ENCODE data around the gene WWP2. TPM values are rescaled to one million over a fixed set of nuclear protein-coding genes. Genes with fewer than 3 reads are reported as not detected.

Gene WWP2
- total RNA-seq, 1 experiment from 2014 or later: 38.8 TPM

DNA sequence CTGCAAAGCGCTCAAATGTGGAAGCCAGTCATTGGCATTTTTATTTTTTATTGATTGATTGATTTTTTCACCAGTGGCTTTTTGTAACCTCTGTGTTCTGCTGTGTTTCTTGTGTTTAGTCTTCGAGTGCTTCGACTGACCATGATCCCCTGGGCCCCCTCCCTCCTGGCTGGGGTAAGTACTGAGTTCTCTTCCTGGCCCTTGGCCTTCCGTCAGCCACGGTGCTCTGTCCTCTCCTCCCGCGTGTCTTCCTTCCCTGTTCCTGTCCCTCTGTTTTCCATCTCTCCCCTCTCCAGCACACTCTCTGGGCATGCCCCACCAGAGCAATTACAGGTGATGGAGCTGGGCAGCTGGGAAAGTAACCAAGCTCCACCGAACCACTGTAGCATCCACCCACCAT, 163.2 kb downstream of the WWP2 start:
- Histone ChIP-seq H3K4me1 (replicated peaks; ENCODE audit: insufficient read depth) (no peaks in the 10 kb centered on the region), H3K9me3 (ENCODE audit: insufficient read depth, low read depth) (no peaks in the 10 kb centered on the region), H3K4me2 (no peak overlapping the region), H3K4me3 (no peak overlapping the region), H2AFZ (no peak overlapping the region), H4K20me1 (ENCODE audit: insufficient read depth) (no peaks in the 10 kb centered on the region), H3K9me2 (ENCODE audit: insufficient read depth) (no peaks in the 10 kb centered on the region), H3F3A (ENCODE audit: insufficient read depth, low read depth) (no peaks in the 10 kb centered on the region), H3K36me3 (ENCODE audit: low read depth) (no peaks in the 10 kb centered on the region), H3K79me2 (ENCODE audit: low read depth) (no peaks in the 10 kb centered on the region), H3K27ac (no peak overlapping the region), H3K27me3 (ENCODE audit: insufficient read depth, low read depth) (no peaks in the 10 kb centered on the region)
- no TSS peak for BruUV-seq (replicated peaks)
- DNase-seq: no peak
- POLR2A ChIA-PET (ENCODE audit: unreplicated experiment): no interaction called here
- TF ChIP-seq, protein P1, sequence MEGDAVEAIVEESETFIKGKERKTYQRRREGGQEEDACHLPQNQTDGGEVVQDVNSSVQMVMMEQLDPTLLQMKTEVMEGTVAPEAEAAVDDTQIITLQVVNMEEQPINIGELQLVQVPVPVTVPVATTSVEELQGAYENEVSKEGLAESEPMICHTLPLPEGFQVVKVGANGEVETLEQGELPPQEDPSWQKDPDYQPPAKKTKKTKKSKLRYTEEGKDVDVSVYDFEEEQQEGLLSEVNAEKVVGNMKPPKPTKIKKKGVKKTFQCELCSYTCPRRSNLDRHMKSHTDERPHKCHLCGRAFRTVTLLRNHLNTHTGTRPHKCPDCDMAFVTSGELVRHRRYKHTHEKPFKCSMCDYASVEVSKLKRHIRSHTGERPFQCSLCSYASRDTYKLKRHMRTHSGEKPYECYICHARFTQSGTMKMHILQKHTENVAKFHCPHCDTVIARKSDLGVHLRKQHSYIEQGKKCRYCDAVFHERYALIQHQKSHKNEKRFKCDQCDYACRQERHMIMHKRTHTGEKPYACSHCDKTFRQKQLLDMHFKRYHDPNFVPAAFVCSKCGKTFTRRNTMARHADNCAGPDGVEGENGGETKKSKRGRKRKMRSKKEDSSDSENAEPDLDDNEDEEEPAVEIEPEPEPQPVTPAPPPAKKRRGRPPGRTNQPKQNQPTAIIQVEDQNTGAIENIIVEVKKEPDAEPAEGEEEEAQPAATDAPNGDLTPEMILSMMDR (conservative IDR thresholded peaks at IDR 0.05): no peak
- TF ChIP-seq EZH2 (IDR thresholded peaks at IDR 0.05; ENCODE audit: low read depth): no peak
- CTCF ChIA-PET: no interaction called here
- intact Hi-C loops (cut with micrococcal nuclease; ENCODE audit: unreplicated experiment): no loop called here

DNA sequence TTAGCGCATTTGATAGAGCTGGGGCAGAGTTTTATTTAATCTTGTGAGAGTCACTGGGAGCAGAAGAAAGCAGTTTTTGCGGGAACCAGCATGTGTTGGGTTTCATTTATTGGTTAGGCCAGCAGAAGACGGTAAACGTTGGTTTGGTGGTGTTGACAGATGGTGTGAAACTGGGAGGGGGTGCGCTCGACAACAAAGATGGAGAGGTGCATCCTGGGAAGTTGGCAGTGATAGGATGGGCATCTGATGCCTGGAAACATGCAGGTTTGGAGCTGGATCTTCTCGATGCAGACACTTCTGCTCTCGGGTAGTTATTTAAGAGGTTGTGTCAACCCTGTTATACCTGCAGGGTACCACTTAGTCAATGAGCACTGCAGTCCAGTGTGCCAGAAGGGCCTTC, 164.1 kb downstream of the WWP2 start:
- BruUV-seq (replicated peaks): no TSS peak
- no peaks in the 10 kb centered on the region for H3K79me2 ChIP-seq (ENCODE audit: low read depth)
- H3K36me3 ChIP-seq (ENCODE audit: low read depth): no peaks in the 10 kb centered on the region
- no peaks in the 10 kb centered on the region for H3K27me3 ChIP-seq (ENCODE audit: insufficient read depth, low read depth)
- H3K4me1 ChIP-seq (replicated peaks; ENCODE audit: insufficient read depth): no peaks in the 10 kb centered on the region
- no peaks in the 10 kb centered on the region for H3K9me3 ChIP-seq (ENCODE audit: insufficient read depth, low read depth)
- no peaks in the 10 kb centered on the region for H4K20me1 ChIP-seq (ENCODE audit: insufficient read depth)
- H2AFZ ChIP-seq: no peak overlapping the region
- no peaks in the 10 kb centered on the region for H3K9me2 ChIP-seq (ENCODE audit: insufficient read depth)
- DNase-seq: no peak
- H3K4me3 ChIP-seq: no peak overlapping the region
- no peak overlapping the region for H3K27ac ChIP-seq
- intact Hi-C loops (cut with micrococcal nuclease; ENCODE audit: unreplicated experiment): no loop called here
- CTCF ChIA-PET: no interaction called here
- TF ChIP-seq EZH2 (IDR thresholded peaks at IDR 0.05; ENCODE audit: low read depth): no peak
- TF ChIP-seq, protein P1 (conservative IDR thresholded peaks at IDR 0.05): no peak
- no peak overlapping the region for H3K4me2 ChIP-seq
- POLR2A ChIA-PET (ENCODE audit: unreplicated experiment): interaction anchor here (0.6 kb wide), 1 partner anchor 8 kb away, joined by 3 read pairs; no protein-coding TSS in a partner anchor
- H3F3A ChIP-seq (ENCODE audit: insufficient read depth, low read depth): no peaks in the 10 kb centered on the region

DNA sequence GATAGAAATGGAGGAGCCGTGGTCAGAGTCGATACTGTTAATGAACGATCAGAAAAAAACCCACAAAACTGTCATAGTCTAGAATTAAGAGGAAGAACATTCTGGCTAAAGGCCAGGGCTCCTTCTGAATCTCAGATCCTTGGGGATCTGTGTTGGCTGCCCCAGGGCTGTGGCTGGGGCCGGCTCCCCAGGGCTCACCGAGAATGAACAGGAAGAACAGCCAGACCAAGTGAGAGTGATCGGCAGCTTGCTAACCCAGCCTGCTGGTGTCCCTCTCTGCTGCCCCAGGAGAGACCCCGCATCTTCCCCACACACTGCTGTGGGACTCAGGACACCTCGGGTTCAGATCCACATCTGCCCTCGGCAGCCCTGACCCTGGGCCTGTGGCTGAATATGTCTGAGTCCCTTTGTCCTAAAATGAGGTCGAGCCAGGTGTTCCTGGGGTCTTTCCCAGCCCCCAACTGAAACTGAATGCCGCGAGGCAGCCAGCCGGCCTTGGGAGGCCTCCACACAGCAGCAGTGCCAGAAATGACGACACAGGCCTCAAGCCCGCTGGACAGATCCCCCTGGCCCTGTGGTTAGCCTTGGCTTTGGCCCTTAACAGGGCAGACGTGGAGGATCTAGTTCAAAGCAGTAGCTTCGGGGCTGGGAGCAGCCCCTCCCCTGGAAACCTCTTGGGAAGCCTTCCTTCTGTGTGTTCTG, 165.1 kb downstream of the WWP2 start:
- Histone ChIP-seq H3K27ac (no peak overlapping the region), H3F3A (ENCODE audit: insufficient read depth, low read depth) (no peaks in the 10 kb centered on the region), H3K9me2 (ENCODE audit: insufficient read depth) (no peaks in the 10 kb centered on the region), H3K9me3 (ENCODE audit: insufficient read depth, low read depth) (no peaks in the 10 kb centered on the region), H3K4me2 (no peak overlapping the region), H3K4me3 (no peak overlapping the region), H3K36me3 (ENCODE audit: low read depth) (no peaks in the 10 kb centered on the region), H3K4me1 (replicated peaks; ENCODE audit: insufficient read depth) (no peaks in the 10 kb centered on the region), H2AFZ (no peak overlapping the region), H4K20me1 (ENCODE audit: insufficient read depth) (no peaks in the 10 kb centered on the region), H3K79me2 (ENCODE audit: low read depth) (no peaks in the 10 kb centered on the region), H3K27me3 (ENCODE audit: insufficient read depth, low read depth) (no peaks in the 10 kb centered on the region)
- TF ChIP-seq EZH2 (IDR thresholded peaks at IDR 0.05; ENCODE audit: low read depth): no peak
- TF ChIP-seq, protein P1 (conservative IDR thresholded peaks at IDR 0.05): no peak
- BruUV-seq (replicated peaks): no TSS peak
- CTCF ChIA-PET: no interaction called here
- intact Hi-C loops (cut with micrococcal nuclease; ENCODE audit: unreplicated experiment): no loop called here
- POLR2A ChIA-PET (ENCODE audit: unreplicated experiment): interaction anchor here (0.6 kb wide), 1 partner anchor 9 kb away, joined by 3 read pairs; no protein-coding TSS in a partner anchor
- DNase-seq: no peak
